Retina (tissue), 1 donor: Measurements from ENCODE around the gene PDZRN4.
"Not testable (repeated sequence)": the region's sequence is repeated elsewhere in the genome, so short reads cannot be mapped to it uniquely, and the experiment has no call there.

ENCODE experiments used
- DNase-seq: peaks from one replicate; pipeline ENCODE4 v3.0.0-alpha.2; 2016

Gene PDZRN4

GRCh38 chr12:41287500-41288141, 99.5 kb downstream of the PDZRN4 start:
- peak; percentile 16 for DNase-seq

- peak; percentile 39 for DNase-seq
Measured at GRCh38 chr12:41288142-41288811, 100.2 kb downstream of the PDZRN4 start.

GRCh38 chr12:41289501-41289900, 101.4 kb downstream of the PDZRN4 start:
- no peak for DNase-seq

- no peak for DNase-seq
Measured at GRCh38 chr12:41293011-41293410, 104.9 kb downstream of the PDZRN4 start.

- DNase-seq = no peak
Measured at GRCh38 chr12:41293461-41293860, 105.3 kb downstream of the PDZRN4 start.

GRCh38 chr12:41302979-41303403, 114.9 kb downstream of the PDZRN4 start:
- DNase-seq = no peak

- no peak for DNase-seq
Measured at GRCh38 chr12:41304526-41304925, 116.4 kb downstream of the PDZRN4 start.

GRCh38 chr12:41310367-41310766, 122.2 kb downstream of the PDZRN4 start:
- no peak for DNase-seq

- DNase-seq = no peak
Measured at GRCh38 chr12:41311883-41312282, 123.8 kb downstream of the PDZRN4 start.

GRCh38 chr12:41312451-41312850, 124.3 kb downstream of the PDZRN4 start:
- DNase-seq = not testable (repeated sequence)

GRCh38 chr12:41325336-41325735, 137.2 kb downstream of the PDZRN4 start:
- DNase-seq = no peak

- no peak for DNase-seq
Measured at GRCh38 chr12:41327096-41327895, 139.2 kb downstream of the PDZRN4 start.

GRCh38 chr12:41333974-41334373, 145.9 kb downstream of the PDZRN4 start:
- no peak for DNase-seq

- no peak for DNase-seq
Measured at GRCh38 chr12:41334390-41334789, 146.3 kb downstream of the PDZRN4 start.

- no peak for DNase-seq
Measured at GRCh38 chr12:41336041-41336549, 148.0 kb downstream of the PDZRN4 start.

GRCh38 chr12:41339784-41340183, 151.7 kb downstream of the PDZRN4 start:
- no peak for DNase-seq

- DNase-seq = peak; percentile 60
Measured at GRCh38 chr12:41344776-41345470, 156.8 kb downstream of the PDZRN4 start.

- no peak for DNase-seq
Measured at GRCh38 chr12:41348198-41348597, 160.1 kb downstream of the PDZRN4 start.

GRCh38 chr12:41356181-41356580, 168.1 kb downstream of the PDZRN4 start:
- DNase-seq = no peak

GRCh38 chr12:41361738-41362137, 173.6 kb downstream of the PDZRN4 start:
- no peak for DNase-seq

- no peak for DNase-seq
Measured at GRCh38 chr12:41362510-41362909, 174.4 kb downstream of the PDZRN4 start.

GRCh38 chr12:41362931-41363330, 174.8 kb downstream of the PDZRN4 start:
- DNase-seq = no peak

GRCh38 chr12:41364211-41364610, 176.1 kb downstream of the PDZRN4 start:
- DNase-seq = no peak
